Smooth muscle cell (in vitro differentiated cells): Measurements from ENCODE around the gene DNAJC21. TPM values are rescaled to one million over a fixed set of nuclear protein-coding genes. Genes with fewer than 3 reads are reported as not detected.

ENCODE experiments used
- DNase-seq: peaks from one replicate; lab custom pipeline; 2025; ENCODE audit not compliant: unreplicated experiment; lab: John Stamatoyannopoulos, UW
- H2AFZ ChIP-seq: fragments of 200-600 bp; sonication (generic); 2 replicates; pipeline ENCODE4 v1.6.0; 2016; ENCODE audit warnings: antibody characterized with exemption, low read depth, mild to moderate bottlenecking
- H3F3A ChIP-seq: fragments of 200-600 bp; sonication (generic); 2 replicates; pipeline ENCODE4 v1.6.0; 2017; ENCODE audit warnings: antibody characterized with exemption, low read depth
- H3K27ac ChIP-seq: fragments of 200-600 bp; sonication (generic); 2 replicates; pipeline ENCODE4 v1.5.1; 2016; ENCODE audit warnings: low read depth, mild to moderate bottlenecking
- H3K27me3 ChIP-seq: fragments of 200-600 bp; sonication (generic); 2 replicates; pipeline ENCODE4 v1.6.1; 2016; ENCODE audit warnings: low read depth, mild to moderate bottlenecking
- H3K36me3 ChIP-seq: fragments of 200-600 bp; sonication (generic); 2 replicates; pipeline ENCODE4 v1.5.1; 2016; ENCODE audit warnings: low read depth
- H3K4me1 ChIP-seq: fragments of 200-600 bp; sonication (generic); 2 replicates; pipeline ENCODE4 v1.5.1; 2016; ENCODE audit warnings: low read depth
- H3K4me2 ChIP-seq: fragments of 200-600 bp; sonication (generic); 2 replicates; pipeline ENCODE4 v1.6.0; 2016; ENCODE audit warnings: mild to moderate bottlenecking
- H3K4me3 ChIP-seq: fragments of 200-600 bp; sonication (generic); 2 replicates; pipeline ENCODE4 v1.5.1; 2016; ENCODE audit warnings: mild to moderate bottlenecking
- H3K79me2 ChIP-seq: fragments of 200-600 bp; sonication (generic); 2 replicates; pipeline ENCODE4 v1.6.0; 2016; ENCODE audit warnings: low read depth, mild to moderate bottlenecking
- H3K9ac ChIP-seq: fragments of 200-600 bp; sonication (generic); 2 replicates; pipeline ENCODE4 v1.6.0; 2016; ENCODE audit warnings: low read depth
- H3K9me3 ChIP-seq: fragments of 200-600 bp; sonication (generic); replicated peaks from 2 replicates; pipeline ENCODE4 v1.5.1; 2016; ENCODE audit warnings: low read depth
- H4K20me1 ChIP-seq: fragments of 200-600 bp; sonication (generic); 2 replicates; pipeline ENCODE4 v1.6.0; 2016; ENCODE audit warnings: low read depth
- CTCF ChIP-seq: fragments of 200-600 bp; sonication (generic); IDR thresholded peaks from 2 replicates; pipeline ENCODE4 v1.5.1; 2017; ENCODE audit warnings: borderline replicate concordance, mild to moderate bottlenecking, antibody characterized with exemption; ENCODE audit not compliant: insufficient read depth, poor library complexity, severe bottlenecking
- WGBS: methylation state at CpG from one replicate; pipeline ENCODE4 v1.1.7; 2016; ENCODE audit warnings: low lambda C conversion rate; 5-methylcytosine and 5-hydroxymethylcytosine counted together
- polyA plus RNA-seq: library from polyadenylated mRNA; unstranded; fragments of >200 nt; fragmentation: Nextera tagmentation; extraction: Ambion mirVana; gene quantifications from 2 replicates; pipeline ENCODE4 v1.2.1, GENCODE V29; 2016
- total RNA-seq: library from RNA; depleted of rRNA; stranded (reverse); fragments of >200 nt; gene quantifications from 2 replicates; pipeline ENCODE4 v1.2.3, GENCODE V29; 2014

The DNAJC21 gene
- total and polyA plus RNA-seq, 2 experiments from 2014 or later = 21.8 to 27.9 TPM

GRCh38 chr5:35002459-35002858, 73.1 kb downstream of the DNAJC21 start:
- no peaks in the 10 kb centered on the region for H3K79me2 ChIP-seq
- no peak for DNase-seq

GRCh38 chr5:35003018-35003957, 73.9 kb downstream of the DNAJC21 start:
- H3K4me3 ChIP-seq = no peak overlapping the region
- WGBS = 49% methylated on average over 18 of the region's 18 CpGs
- no peak overlapping the region for H3K9ac ChIP-seq
- no peaks in the 10 kb centered on the region for H3F3A ChIP-seq
- H3K36me3 ChIP-seq = no peaks in the 10 kb centered on the region
- peaks cover 4% of the 10 kb centered on the region for H3K27me3 ChIP-seq
- H3K27ac ChIP-seq = no peak overlapping the region
- no peaks in the 10 kb centered on the region for H3K9me3 ChIP-seq
- TF ChIP-seq CTCF = peak; percentile 92
- peak; percentile 4 for DNase-seq
- no peaks in the 10 kb centered on the region for H3K4me1 ChIP-seq
- no peaks in the 10 kb centered on the region for H3K79me2 ChIP-seq
- H4K20me1 ChIP-seq = no peaks in the 10 kb centered on the region
- H2AFZ ChIP-seq = no peak overlapping the region
- no peak overlapping the region for H3K4me2 ChIP-seq

More at GRCh38 chr5:35002459-35002858, 73.1 kb downstream of the DNAJC21 start:
- Histone ChIP-seq H4K20me1 (no peaks in the 10 kb centered on the region), H3K4me2 (no peak overlapping the region), H3K27ac (no peak overlapping the region), H3K27me3 (peaks cover 4% of the 10 kb centered on the region), H3K9ac (no peak overlapping the region), H3K36me3 (no peaks in the 10 kb centered on the region), H3K4me1 (no peaks in the 10 kb centered on the region), H3F3A (no peaks in the 10 kb centered on the region), H3K4me3 (no peak overlapping the region), H2AFZ (no peak overlapping the region), H3K9me3 (no peaks in the 10 kb centered on the region)
- TF ChIP-seq CTCF = no peak
- 96% methylated on average over 6 of the region's 6 CpGs for WGBS

- Histone ChIP-seq H3K4me1 (no peaks in the 10 kb centered on the region), H3K4me3 (no peak overlapping the region), H3K9ac (no peak overlapping the region), H4K20me1 (no peaks in the 10 kb centered on the region), H3K36me3 (no peaks in the 10 kb centered on the region), H3K27me3 (peaks cover 4% of the 10 kb centered on the region), H3F3A (no peaks in the 10 kb centered on the region), H3K9me3 (no peaks in the 10 kb centered on the region), H2AFZ (no peak overlapping the region), H3K27ac (no peak overlapping the region), H3K79me2 (no peaks in the 10 kb centered on the region), H3K4me2 (no peak overlapping the region)
- no peak for DNase-seq
- 59% methylated on average over 5 of the region's 5 CpGs for WGBS
- no peak for TF ChIP-seq CTCF
Observed at GRCh38 chr5:35004200-35004599, 74.8 kb downstream of the DNAJC21 start.
